Rectal smooth muscle tissue (tissue), 1 donor: Measurements from ENCODE around the gene SHROOM1.

Experiments
- H3K27ac ChIP-seq: one replicate; pipeline ENCODE4 v1.7.0; 2013; ENCODE audit warnings: low read depth, low read length, inconsistent platforms
- H3K27me3 ChIP-seq: one replicate; pipeline ENCODE4 v1.7.0; 2013; ENCODE audit warnings: low read length; ENCODE audit not compliant: control insufficient read depth, insufficient read depth
- H3K36me3 ChIP-seq: one replicate; pipeline ENCODE4 v1.7.0; 2013; ENCODE audit warnings: low read length; ENCODE audit not compliant: control insufficient read depth, insufficient read depth
- H3K4me1 ChIP-seq: one replicate; pipeline ENCODE4 v1.7.0; 2013; ENCODE audit warnings: low read length; ENCODE audit not compliant: control insufficient read depth, insufficient read depth
- H3K4me3 ChIP-seq: one replicate; pipeline ENCODE4 v1.7.0; 2013; ENCODE audit warnings: low read length
- H3K9ac ChIP-seq: one replicate; pipeline ENCODE4 v1.7.0; 2013; ENCODE audit warnings: low read length

Gene SHROOM1

GRCh38 chr5:132788990-132789886, 41.2 kb downstream of the SHROOM1 start:
- H3K9ac ChIP-seq = no peak overlapping the region

GRCh38 chr5:132788508-132788907, 41.9 kb downstream of the SHROOM1 start:
- Histone ChIP-seq H3K4me3 (no peak overlapping the region), H3K27ac (no peak overlapping the region), H3K36me3 (no peaks in the 10 kb centered on the region), H3K27me3 (no peaks in the 10 kb centered on the region), H3K9ac (no peak overlapping the region), H3K4me1 (no peaks in the 10 kb centered on the region)

More at GRCh38 chr5:132788990-132789886, 41.2 kb downstream of the SHROOM1 start:
- Histone ChIP-seq H3K4me3 (no peak overlapping the region), H3K36me3 (no peaks in the 10 kb centered on the region), H3K27ac (no peak overlapping the region), H3K4me1 (no peaks in the 10 kb centered on the region), H3K27me3 (no peaks in the 10 kb centered on the region)

- H3K4me1 ChIP-seq = no peaks in the 10 kb centered on the region
- H3K4me3 ChIP-seq = no peak overlapping the region
- H3K36me3 ChIP-seq = no peaks in the 10 kb centered on the region
- H3K9ac ChIP-seq = no peak overlapping the region
- no peak overlapping the region for H3K27ac ChIP-seq
- H3K27me3 ChIP-seq = no peaks in the 10 kb centered on the region
Observed at GRCh38 chr5:132787076-132787475, 43.4 kb downstream of the SHROOM1 start.

GRCh38 chr5:132785864-132786263, 44.6 kb downstream of the SHROOM1 start:
- Histone ChIP-seq H3K9ac (no peak overlapping the region), H3K36me3 (no peaks in the 10 kb centered on the region), H3K27ac (no peak overlapping the region), H3K27me3 (no peaks in the 10 kb centered on the region), H3K4me3 (no peak overlapping the region), H3K4me1 (no peaks in the 10 kb centered on the region)

- Histone ChIP-seq H3K27ac (no peak overlapping the region), H3K4me1 (no peaks in the 10 kb centered on the region), H3K27me3 (no peaks in the 10 kb centered on the region), H3K36me3 (no peaks in the 10 kb centered on the region), H3K4me3 (no peak overlapping the region), H3K9ac (no peak overlapping the region)
Observed at GRCh38 chr5:132785365-132785764, 45.1 kb downstream of the SHROOM1 start.

- H3K9ac ChIP-seq = no peak overlapping the region
- H3K4me3 ChIP-seq = no peak overlapping the region
- H3K36me3 ChIP-seq = no peaks in the 10 kb centered on the region
- no peak overlapping the region for H3K27ac ChIP-seq
- peaks cover 4% of the 10 kb centered on the region for H3K27me3 ChIP-seq
- peaks cover 5% of the 10 kb centered on the region for H3K4me1 ChIP-seq
Observed at GRCh38 chr5:132782101-132782500, 48.3 kb downstream of the SHROOM1 start.

GRCh38 chr5:132781029-132781428, 49.4 kb downstream of the SHROOM1 start:
- Histone ChIP-seq H3K4me1 (peaks cover 5% of the 10 kb centered on the region), H3K4me3 (no peak overlapping the region), H3K27ac (no peak overlapping the region), H3K9ac (no peak overlapping the region), H3K36me3 (no peaks in the 10 kb centered on the region), H3K27me3 (peaks cover 4% of the 10 kb centered on the region)

GRCh38 chr5:132780577-132780976, 49.9 kb downstream of the SHROOM1 start:
- no peaks in the 10 kb centered on the region for H3K36me3 ChIP-seq
- H3K4me1 ChIP-seq = peaks cover 5% of the 10 kb centered on the region
- H3K27ac ChIP-seq = no peak overlapping the region
- no peak overlapping the region for H3K9ac ChIP-seq
- H3K4me3 ChIP-seq = no peak overlapping the region
- peaks cover 4% of the 10 kb centered on the region for H3K27me3 ChIP-seq

- no peak overlapping the region for H3K27ac ChIP-seq
- H3K9ac ChIP-seq = no peak overlapping the region
- no peak overlapping the region for H3K4me3 ChIP-seq
- peaks cover 4% of the 10 kb centered on the region for H3K27me3 ChIP-seq
- H3K4me1 ChIP-seq = peaks cover 5% of the 10 kb centered on the region
- H3K36me3 ChIP-seq = no peaks in the 10 kb centered on the region
Observed at GRCh38 chr5:132779961-132780360, 50.5 kb downstream of the SHROOM1 start.

GRCh38 chr5:132778856-132779255, 51.6 kb downstream of the SHROOM1 start:
- Histone ChIP-seq H3K27me3 (peaks cover 4% of the 10 kb centered on the region), H3K4me1 (peaks cover 5% of the 10 kb centered on the region), H3K9ac (no peak overlapping the region), H3K36me3 (no peaks in the 10 kb centered on the region), H3K27ac (no peak overlapping the region), H3K4me3 (no peak overlapping the region)

- Histone ChIP-seq H3K27me3 (peaks cover 4% of the 10 kb centered on the region), H3K9ac (no peak overlapping the region), H3K4me3 (peak overlapping the region; percentile 88), H3K4me1 (peaks cover 5% of the 10 kb centered on the region), H3K36me3 (no peaks in the 10 kb centered on the region), H3K27ac (no peak overlapping the region)
Observed at GRCh38 chr5:132778129-132778528, 52.3 kb downstream of the SHROOM1 start.

- Histone ChIP-seq H3K4me1 (peaks cover 5% of the 10 kb centered on the region), H3K27ac (peak within 1 kb of the TSS; percentile 55)
Observed at GRCh38 chr5:132777209-132778069, 53.0 kb downstream of the SHROOM1 start, which contains the start of gene SEPTIN8. SEPTIN8 (minus strand) TSS chr5:132777239; CDS start chr5:132777137, 102 bp downstream.

More at GRCh38 chr5:132777209-132778069, 53.0 kb downstream of the SHROOM1 start, which contains the start of gene SEPTIN8:
- peak within 1 kb of the TSS; percentile 51 for H3K9ac ChIP-seq
- peak within 1 kb of the TSS; percentile 88 for H3K4me3 ChIP-seq
- no peaks in the 10 kb centered on the region for H3K36me3 ChIP-seq
- H3K27me3 ChIP-seq = peaks cover 4% of the 10 kb centered on the region
